ENCODE measurements around the gene KIF16B.

Gene KIF16B

DNA sequence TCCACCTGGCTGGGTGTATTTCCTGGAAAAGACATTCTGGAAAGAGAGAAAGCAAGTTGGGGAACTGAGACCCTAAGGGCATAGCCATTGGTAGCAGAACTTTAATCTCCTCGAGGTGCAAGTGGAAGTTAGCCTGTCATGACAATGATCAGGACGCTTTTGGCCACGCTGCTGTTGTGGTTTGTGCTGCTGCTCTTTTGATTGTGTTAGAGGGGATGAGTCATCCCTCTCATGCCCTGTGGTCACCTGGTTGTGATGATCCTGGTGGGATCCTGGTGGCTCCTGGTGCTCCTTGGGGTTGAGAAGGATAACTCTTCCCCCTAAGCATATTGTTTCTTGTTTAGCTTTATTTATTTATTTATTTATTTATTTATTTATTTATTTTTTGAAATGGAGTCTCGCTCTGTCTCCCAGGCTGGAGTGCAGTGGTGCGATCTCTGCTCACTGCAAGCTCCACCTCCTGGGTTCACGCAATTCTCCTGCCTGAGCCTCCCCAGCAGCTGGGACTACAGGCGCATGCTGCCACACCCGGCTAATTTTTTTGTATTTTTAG lies 350.3 kb downstream of the KIF16B start:
- no peaks in the 10 kb centered on the region for H3K27me3 ChIP-seq (ENCODE audit: control insufficient read depth in 1 of 2, insufficient read depth in 2 of 2, low read length in 2 of 2)
- no peak overlapping the region for H3K4me3 ChIP-seq (ENCODE audit: low read depth in 1 of 2, low read length in 2 of 2)
- no peaks in the 10 kb centered on the region for H3K9me3 ChIP-seq (ENCODE audit: control insufficient read depth in 1 of 2, low read length in 2 of 2)
- no peaks in the 10 kb centered on the region for H3K36me3 ChIP-seq (ENCODE audit: control insufficient read depth in 1 of 2, insufficient read depth in 2 of 2, low read length in 2 of 2)
- no peaks in the 10 kb centered on the region for H3K4me1 ChIP-seq (ENCODE audit: control insufficient read depth in 1 of 2, insufficient read depth in 2 of 2, low read length in 2 of 2)
- no peak overlapping the region for H3K9ac ChIP-seq (ENCODE audit: low read depth in 1 of 2, low read length in 2 of 2)
- H3K27ac ChIP-seq (ENCODE audit: low read depth, low read length), result no peak overlapping the region
